SK-N-SH treated with all-trans-retinoic acid at 6 μM for 48 hours (cell line): ENCODE measurements around the gene MMP23B.

Experiments
- ATAC-seq: fragments of 200-7000 bp; cut with Tn5 transposase; 3 replicates; pipeline ENCODE4 v1.9.1; 2020; ENCODE audit warnings: mild to moderate bottlenecking, moderate library complexity
- ARNTL ChIP-seq: fragments of 450-650 bp; formaldehyde crosslinking; IDR thresholded peaks from 2 replicates; pipeline ENCODE4 v1.5.0; 2020; ENCODE audit warnings: low read depth, mild to moderate bottlenecking, moderate library complexity, borderline replicate concordance
- BACH2 ChIP-seq: fragments of 250-450 bp; sonication (Bioruptor Pico); IDR thresholded peaks from 2 replicates; pipeline ENCODE4 v1.9.0; 2021; ENCODE audit warnings: mild to moderate bottlenecking, borderline replicate concordance
- CSDC2 ChIP-seq: fragments of 250-450 bp; sonication (Bioruptor Pico); IDR thresholded peaks from 2 replicates; pipeline ENCODE4 v1.5.0; 2020; ENCODE audit warnings: mild to moderate bottlenecking, moderate library complexity
- ESRRG ChIP-seq: fragments of 250-450 bp; sonication (Bioruptor Pico); IDR thresholded peaks from 2 replicates; pipeline ENCODE4 v1.6.1; 2021; ENCODE audit warnings: mild to moderate bottlenecking
- ISL1 ChIP-seq: fragments of 250-450 bp; sonication (Bioruptor Pico); IDR thresholded peaks from 2 replicates; pipeline ENCODE4 v2.1.2; 2022; ENCODE audit warnings: mild to moderate bottlenecking, moderate library complexity
- OSR1 ChIP-seq: fragments of 250-450 bp; sonication (Bioruptor Pico); IDR thresholded peaks from 2 replicates; pipeline ENCODE4 v1.8.0; 2022; ENCODE audit warnings: moderate library complexity, mild to moderate bottlenecking, inconsistent platforms
- PPARA ChIP-seq: fragments of 250-450 bp; sonication (Bioruptor Pico); IDR thresholded peaks from 2 replicates; pipeline ENCODE4 v1.5.0; 2020; ENCODE audit warnings: mild to moderate bottlenecking, borderline replicate concordance
- RARB ChIP-seq: fragments of 250-450 bp; sonication (Bioruptor Pico); IDR thresholded peaks from 2 replicates; pipeline ENCODE4 v1.8.0; 2021; ENCODE audit warnings: mild to moderate bottlenecking, moderate library complexity
- SNAI2 ChIP-seq: fragments of 250-450 bp; sonication (Bioruptor Pico); IDR thresholded peaks from 2 replicates; pipeline ENCODE4 v1.5.0; 2020; ENCODE audit warnings: mild to moderate bottlenecking, moderate library complexity
- TCF4 ChIP-seq: fragments of 250-450 bp; sonication (Bioruptor Pico); IDR thresholded peaks from 2 replicates; pipeline ENCODE4 v1.8.0; 2021; ENCODE audit warnings: mild to moderate bottlenecking, moderate library complexity, borderline replicate concordance
- TOX ChIP-seq: fragments of 250-450 bp; sonication (Bioruptor Pico); IDR thresholded peaks from 2 replicates; pipeline ENCODE4 v1.8.0; 2021; ENCODE audit warnings: mild to moderate bottlenecking, moderate library complexity, borderline replicate concordance
- ZC3H10 ChIP-seq: fragments of 250-450 bp; sonication (Bioruptor Pico); IDR thresholded peaks from 2 replicates; pipeline ENCODE4 v1.5.1; 2021; ENCODE audit warnings: mild to moderate bottlenecking, moderate library complexity
- ZFP3 ChIP-seq: fragments of 250-450 bp; sonication (Bioruptor Pico); IDR thresholded peaks from 2 replicates; pipeline ENCODE4 v1.5.0; 2020; ENCODE audit warnings: mild to moderate bottlenecking, moderate library complexity
- ZFP30 ChIP-seq: fragments of 450-650 bp; formaldehyde crosslinking; IDR thresholded peaks from 2 replicates; pipeline ENCODE4 v1.5.0; 2022; ENCODE audit warnings: mild to moderate bottlenecking, moderate library complexity
- ZNF565 ChIP-seq: fragments of 450-650 bp; formaldehyde crosslinking; conservative IDR thresholded peaks from 2 replicates; pipeline ENCODE4 v1.5.0; 2020; ENCODE audit warnings: low read depth, mild to moderate bottlenecking, moderate library complexity
- ZNF70 ChIP-seq: fragments of 450-650 bp; formaldehyde crosslinking; IDR thresholded peaks from 2 replicates; pipeline ENCODE4 v1.5.0; 2020; ENCODE audit warnings: mild to moderate bottlenecking, moderate library complexity
- ZNF8 ChIP-seq: fragments of 450-650 bp; formaldehyde crosslinking; IDR thresholded peaks from 2 replicates; pipeline ENCODE4 v1.5.0; 2020; ENCODE audit warnings: mild to moderate bottlenecking, moderate library complexity
- TF ChIP-seq, protein P1 (sequence below): fragments of 250-450 bp; sonication (Bioruptor Pico); IDR thresholded peaks from 2 replicates; pipeline ENCODE4 v1.8.0; 2021; ENCODE audit warnings: low read depth, mild to moderate bottlenecking, moderate library complexity, borderline replicate concordance
- TF ChIP-seq, protein P2 (sequence below): fragments of 250-450 bp; sonication (Bioruptor Pico); IDR thresholded peaks from 2 replicates; pipeline ENCODE4 v1.5.0; 2020; ENCODE audit warnings: mild to moderate bottlenecking, moderate library complexity
- TF ChIP-seq, protein P3 (sequence below): fragments of 250-450 bp; sonication (Bioruptor Pico); IDR thresholded peaks from 2 replicates; pipeline ENCODE4 v1.8.0; 2020; ENCODE audit warnings: mild to moderate bottlenecking, moderate library complexity, borderline replicate concordance
- TF ChIP-seq, protein P4 (sequence below): fragments of 250-450 bp; sonication (Bioruptor Pico); IDR thresholded peaks from 2 replicates; pipeline ENCODE4 v1.5.1; 2021; ENCODE audit warnings: mild to moderate bottlenecking, moderate library complexity

Gene MMP23B

DNA sequence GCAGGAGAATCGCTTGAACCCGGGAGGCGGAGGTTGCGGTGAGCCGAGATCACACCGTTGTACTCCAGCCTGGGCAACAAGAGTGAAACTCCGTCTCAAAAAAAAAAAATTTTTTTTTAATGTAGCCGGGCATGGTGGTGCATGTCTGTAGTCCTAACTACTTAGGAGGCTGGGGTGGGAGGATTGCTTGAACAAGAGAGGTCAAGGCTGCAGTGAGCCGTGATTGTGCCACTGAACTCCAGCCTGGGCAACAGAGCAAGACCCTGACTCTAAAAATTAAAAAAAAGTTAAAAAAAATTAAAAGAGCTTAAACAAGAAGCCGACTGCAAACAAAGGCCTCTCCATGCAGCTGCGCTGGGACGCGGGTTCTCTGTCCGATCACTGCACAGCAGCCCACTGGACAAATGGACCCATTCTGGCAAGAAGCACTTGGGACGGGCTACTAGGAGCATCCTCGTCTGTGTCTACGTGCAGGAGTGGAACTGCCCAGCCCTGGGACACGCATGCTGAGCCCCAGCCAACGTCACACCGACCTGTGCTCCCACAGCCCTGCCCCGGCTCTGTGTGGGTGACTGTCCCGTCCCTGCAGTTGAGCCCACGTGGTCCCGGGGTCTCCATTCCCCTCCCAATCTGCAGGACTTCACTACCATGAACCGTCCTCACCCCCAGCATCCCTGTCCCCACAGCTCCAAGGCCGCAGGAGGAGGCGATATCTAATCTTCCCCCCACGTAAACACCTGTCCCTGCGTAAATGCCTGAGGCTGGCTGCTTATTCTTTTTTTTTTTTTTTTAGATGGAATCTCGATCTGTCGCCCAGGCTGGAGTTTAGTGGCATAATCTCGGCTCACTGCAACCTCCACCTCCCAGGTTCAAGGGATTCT, 48.3 kb downstream of the MMP23B start:
- ATAC-seq, result no peak
- TF ChIP-seq, protein P1, sequence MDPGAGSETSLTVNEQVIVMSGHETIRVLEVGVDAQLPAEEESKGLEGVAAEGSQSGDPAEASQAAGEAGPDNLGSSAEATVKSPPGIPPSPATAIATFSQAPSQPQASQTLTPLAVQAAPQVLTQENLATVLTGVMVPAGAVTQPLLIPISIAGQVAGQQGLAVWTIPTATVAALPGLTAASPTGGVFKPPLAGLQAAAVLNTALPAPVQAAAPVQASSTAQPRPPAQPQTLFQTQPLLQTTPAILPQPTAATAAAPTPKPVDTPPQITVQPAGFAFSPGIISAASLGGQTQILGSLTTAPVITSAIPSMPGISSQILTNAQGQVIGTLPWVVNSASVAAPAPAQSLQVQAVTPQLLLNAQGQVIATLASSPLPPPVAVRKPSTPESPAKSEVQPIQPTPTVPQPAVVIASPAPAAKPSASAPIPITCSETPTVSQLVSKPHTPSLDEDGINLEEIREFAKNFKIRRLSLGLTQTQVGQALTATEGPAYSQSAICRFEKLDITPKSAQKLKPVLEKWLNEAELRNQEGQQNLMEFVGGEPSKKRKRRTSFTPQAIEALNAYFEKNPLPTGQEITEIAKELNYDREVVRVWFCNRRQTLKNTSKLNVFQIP (CRISPR knock-in tag), result no peak
- TF ChIP-seq CSDC2 (CRISPR knock-in tag), result no peak
- TF ChIP-seq RARB (CRISPR knock-in tag), result no peak
- TF ChIP-seq PPARA, result no peak
- no peak for TF ChIP-seq ARNTL
- no peak for TF ChIP-seq ESRRG (CRISPR knock-in tag)
- no peak for TF ChIP-seq SNAI2

DNA sequence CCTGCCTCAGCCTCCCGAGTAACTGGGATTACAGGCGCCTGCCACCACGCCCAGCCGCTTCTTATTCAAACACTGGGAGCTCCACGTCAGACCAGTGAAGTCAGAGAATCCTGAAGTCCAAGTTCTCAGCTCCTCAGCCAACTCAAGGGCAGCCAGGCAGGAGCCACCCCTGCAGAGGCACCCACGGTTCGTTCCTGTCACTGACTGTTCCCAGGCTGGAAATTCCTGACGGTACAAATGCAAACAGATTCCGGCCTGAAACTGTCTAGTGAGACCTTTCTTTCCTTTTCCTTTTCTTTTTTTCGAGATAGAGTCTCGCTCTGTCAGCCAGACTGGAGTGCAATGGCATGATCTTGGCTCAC, 48.9 kb downstream of the MMP23B start:
- TF ChIP-seq ARNTL (no peak), TOX (CRISPR knock-in tag) (no peak), ESRRG (CRISPR knock-in tag) (no peak), ZNF70 (CRISPR knock-in tag) (no peak), CSDC2 (CRISPR knock-in tag) (no peak), BACH2 (CRISPR knock-in tag) (no peak), ZC3H10 (CRISPR knock-in tag) (no peak), ZNF8 (CRISPR knock-in tag) (no peak), ZFP3 (CRISPR knock-in tag) (no peak), PPARA (no peak), ISL1 (CRISPR knock-in tag) (no peak), ZNF565 (CRISPR knock-in tag) (no peak), TCF4 (no peak), OSR1 (CRISPR knock-in tag) (no peak)
- TF ChIP-seq, protein P2, sequence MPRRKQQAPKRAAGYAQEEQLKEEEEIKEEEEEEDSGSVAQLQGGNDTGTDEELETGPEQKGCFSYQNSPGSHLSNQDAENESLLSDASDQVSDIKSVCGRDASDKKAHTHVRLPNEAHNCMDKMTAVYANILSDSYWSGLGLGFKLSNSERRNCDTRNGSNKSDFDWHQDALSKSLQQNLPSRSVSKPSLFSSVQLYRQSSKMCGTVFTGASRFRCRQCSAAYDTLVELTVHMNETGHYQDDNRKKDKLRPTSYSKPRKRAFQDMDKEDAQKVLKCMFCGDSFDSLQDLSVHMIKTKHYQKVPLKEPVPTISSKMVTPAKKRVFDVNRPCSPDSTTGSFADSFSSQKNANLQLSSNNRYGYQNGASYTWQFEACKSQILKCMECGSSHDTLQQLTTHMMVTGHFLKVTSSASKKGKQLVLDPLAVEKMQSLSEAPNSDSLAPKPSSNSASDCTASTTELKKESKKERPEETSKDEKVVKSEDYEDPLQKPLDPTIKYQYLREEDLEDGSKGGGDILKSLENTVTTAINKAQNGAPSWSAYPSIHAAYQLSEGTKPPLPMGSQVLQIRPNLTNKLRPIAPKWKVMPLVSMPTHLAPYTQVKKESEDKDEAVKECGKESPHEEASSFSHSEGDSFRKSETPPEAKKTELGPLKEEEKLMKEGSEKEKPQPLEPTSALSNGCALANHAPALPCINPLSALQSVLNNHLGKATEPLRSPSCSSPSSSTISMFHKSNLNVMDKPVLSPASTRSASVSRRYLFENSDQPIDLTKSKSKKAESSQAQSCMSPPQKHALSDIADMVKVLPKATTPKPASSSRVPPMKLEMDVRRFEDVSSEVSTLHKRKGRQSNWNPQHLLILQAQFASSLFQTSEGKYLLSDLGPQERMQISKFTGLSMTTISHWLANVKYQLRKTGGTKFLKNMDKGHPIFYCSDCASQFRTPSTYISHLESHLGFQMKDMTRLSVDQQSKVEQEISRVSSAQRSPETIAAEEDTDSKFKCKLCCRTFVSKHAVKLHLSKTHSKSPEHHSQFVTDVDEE, result no peak
- TF ChIP-seq, protein P3, sequence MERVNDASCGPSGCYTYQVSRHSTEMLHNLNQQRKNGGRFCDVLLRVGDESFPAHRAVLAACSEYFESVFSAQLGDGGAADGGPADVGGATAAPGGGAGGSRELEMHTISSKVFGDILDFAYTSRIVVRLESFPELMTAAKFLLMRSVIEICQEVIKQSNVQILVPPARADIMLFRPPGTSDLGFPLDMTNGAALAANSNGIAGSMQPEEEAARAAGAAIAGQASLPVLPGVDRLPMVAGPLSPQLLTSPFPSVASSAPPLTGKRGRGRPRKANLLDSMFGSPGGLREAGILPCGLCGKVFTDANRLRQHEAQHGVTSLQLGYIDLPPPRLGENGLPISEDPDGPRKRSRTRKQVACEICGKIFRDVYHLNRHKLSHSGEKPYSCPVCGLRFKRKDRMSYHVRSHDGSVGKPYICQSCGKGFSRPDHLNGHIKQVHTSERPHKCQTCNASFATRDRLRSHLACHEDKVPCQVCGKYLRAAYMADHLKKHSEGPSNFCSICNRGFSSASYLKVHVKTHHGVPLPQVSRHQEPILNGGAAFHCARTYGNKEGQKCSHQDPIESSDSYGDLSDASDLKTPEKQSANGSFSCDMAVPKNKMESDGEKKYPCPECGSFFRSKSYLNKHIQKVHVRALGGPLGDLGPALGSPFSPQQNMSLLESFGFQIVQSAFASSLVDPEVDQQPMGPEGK (CRISPR knock-in tag), result no peak
- TF ChIP-seq, protein P4, sequence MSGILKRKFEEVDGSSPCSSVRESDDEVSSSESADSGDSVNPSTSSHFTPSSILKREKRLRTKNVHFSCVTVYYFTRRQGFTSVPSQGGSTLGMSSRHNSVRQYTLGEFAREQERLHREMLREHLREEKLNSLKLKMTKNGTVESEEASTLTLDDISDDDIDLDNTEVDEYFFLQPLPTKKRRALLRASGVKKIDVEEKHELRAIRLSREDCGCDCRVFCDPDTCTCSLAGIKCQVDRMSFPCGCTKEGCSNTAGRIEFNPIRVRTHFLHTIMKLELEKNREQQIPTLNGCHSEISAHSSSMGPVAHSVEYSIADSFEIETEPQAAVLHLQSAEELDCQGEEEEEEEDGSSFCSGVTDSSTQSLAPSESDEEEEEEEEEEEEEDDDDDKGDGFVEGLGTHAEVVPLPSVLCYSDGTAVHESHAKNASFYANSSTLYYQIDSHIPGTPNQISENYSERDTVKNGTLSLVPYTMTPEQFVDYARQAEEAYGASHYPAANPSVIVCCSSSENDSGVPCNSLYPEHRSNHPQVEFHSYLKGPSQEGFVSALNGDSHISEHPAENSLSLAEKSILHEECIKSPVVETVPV (CRISPR knock-in tag), result no peak
- TF ChIP-seq, all 23 proteins: peak for 0
- no peak for ATAC-seq

DNA sequence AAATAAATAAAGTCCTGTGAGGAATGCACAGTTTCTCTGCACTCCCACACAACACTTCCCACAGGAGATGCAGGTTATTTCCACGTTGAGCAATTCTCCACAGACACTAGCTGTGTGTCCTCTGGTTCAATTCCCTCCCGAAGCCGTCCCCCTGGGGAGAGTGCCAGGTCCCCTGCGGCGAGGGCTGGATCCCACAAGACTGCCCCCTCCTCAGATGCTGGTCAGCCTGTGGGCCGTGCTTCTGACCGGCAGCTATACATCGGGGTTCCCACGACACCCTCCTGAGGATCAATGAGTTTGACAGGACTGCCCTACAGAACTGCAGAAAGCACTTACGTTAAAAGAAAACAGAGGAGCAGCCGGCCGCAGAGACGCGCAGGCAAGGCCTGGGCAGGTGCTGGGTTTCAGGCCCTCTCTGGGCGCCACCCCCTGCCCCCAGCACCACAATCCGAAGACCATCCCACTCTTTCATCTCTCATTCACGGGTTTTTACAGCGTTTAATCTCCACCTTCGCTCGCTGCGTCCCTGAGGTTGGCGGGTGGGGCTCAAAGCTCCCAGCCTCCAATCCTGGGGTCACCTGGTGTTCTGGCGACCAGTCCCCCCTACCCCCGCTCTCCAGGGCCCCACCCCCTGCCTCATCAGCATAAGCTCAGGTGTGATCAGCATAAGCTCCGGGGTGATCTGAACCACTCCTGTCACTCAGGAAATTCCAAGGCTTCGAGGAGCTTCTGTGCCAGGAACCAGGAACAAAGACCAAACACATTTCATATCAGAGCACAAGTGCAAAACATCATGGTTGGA, 51.3 kb downstream of the MMP23B start:
- no peak for ATAC-seq
- TF ChIP-seq PPARA (no peak), ZC3H10 (CRISPR knock-in tag) (no peak), TCF4 (no peak), CSDC2 (CRISPR knock-in tag) (no peak), BACH2 (CRISPR knock-in tag) (no peak), ZFP30 (CRISPR knock-in tag) (no peak), ARNTL (no peak), ZNF8 (CRISPR knock-in tag) (no peak), ZFP3 (CRISPR knock-in tag) (no peak), ZNF565 (CRISPR knock-in tag) (no peak)
- TF ChIP-seq, protein P3 (CRISPR knock-in tag), result no peak
- TF ChIP-seq, protein P4 (CRISPR knock-in tag), result no peak
